ENCODE results near the gene CD5L.
A peak's percentile ranks its signal among the peaks of the same experiment; 100 is the strongest.

CD5L gene

DNA sequence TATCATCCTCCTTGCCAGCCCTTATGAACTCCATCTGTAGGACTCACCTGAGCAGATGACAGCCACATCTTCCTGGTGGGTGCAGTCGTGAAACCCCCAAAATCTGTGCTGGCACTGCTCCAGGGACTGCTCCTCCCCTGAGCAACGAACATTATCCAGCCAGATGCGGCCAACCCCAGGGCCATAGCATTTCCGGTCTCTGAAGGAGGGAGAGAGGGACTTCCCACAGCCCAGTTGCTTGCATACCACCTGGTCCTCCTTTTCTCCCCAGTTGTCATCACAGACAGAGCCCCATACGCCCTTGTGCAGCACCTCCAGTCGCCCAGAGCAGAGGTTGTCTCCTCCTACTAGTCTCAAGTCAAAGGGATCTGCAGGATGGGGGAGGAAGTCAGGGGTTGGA lies 8.5 kb downstream of the CD5L start:
- peak; percentile 75 for ATAC-seq (ENCODE audit: low read depth)
- peak overlapping the region; percentile 82 for H3K27ac Mint-ChIP-seq
- H3K27me3 Mint-ChIP-seq: no peaks in the 10 kb centered on the region

DNA sequence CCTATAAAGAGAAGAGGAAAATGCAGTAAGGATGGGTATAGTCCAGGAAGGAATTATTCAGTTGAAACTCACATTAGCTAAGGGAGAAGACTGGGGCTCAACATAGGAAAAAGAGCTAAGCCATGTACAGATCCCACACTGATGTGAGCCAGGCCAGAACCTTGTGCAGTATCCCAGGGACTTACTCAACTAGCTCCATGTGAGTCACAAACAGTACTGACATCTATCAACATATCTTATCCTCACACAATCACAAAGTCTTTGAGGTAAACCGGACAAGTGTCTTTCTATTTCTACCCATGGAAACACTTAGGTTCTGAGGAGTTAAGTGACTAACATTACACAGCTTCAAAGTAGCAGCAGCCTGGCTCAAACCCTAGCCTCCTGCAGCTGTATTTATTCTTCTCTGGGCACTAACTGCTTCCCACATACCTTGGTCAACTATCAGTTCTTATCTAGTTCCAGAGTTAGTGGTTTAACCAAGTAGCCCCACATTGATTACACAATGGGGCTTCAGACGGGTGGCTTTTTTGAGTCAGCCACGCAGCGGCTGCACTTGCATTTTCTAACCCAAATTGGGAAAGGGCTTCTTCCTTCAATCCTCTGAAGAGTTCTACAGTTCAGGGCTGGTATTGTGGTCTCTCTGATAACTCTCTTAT lies 9.5 kb downstream of the CD5L start:
- Mint-ChIP-seq H3K36me3 (no peaks in the 10 kb centered on the region), H3K27me3 (no peaks in the 10 kb centered on the region), H3K9me3 (no peaks in the 10 kb centered on the region), H3K4me1 (peaks cover 30% of the 10 kb centered on the region), H3K27ac (no peak overlapping the region), H3K4me3 (no peak overlapping the region)
- DNase-seq (ENCODE audit: low spot score in 2 of 2) (no peak), ATAC-seq (ENCODE audit: low read depth) (no peak)

More for the DNA sequence above, 8.5 kb downstream of the CD5L start:
- no peaks in the 10 kb centered on the region for H3K9me3 Mint-ChIP-seq
- no peak for DNase-seq (ENCODE audit: low spot score in 2 of 2)
- peak overlapping the region; percentile 76 for H3K4me3 Mint-ChIP-seq
- peaks cover 30% of the 10 kb centered on the region for H3K4me1 Mint-ChIP-seq
- H3K36me3 Mint-ChIP-seq: no peaks in the 10 kb centered on the region

- Mint-ChIP-seq H3K27me3 (no peaks in the 10 kb centered on the region), H3K36me3 (no peaks in the 10 kb centered on the region), H3K4me3 (no peak overlapping the region), H3K9me3 (no peaks in the 10 kb centered on the region), H3K27ac (no peak overlapping the region), H3K4me1 (peaks cover 30% of the 10 kb centered on the region)
- DNase-seq (ENCODE audit: low spot score in 2 of 2) (no peak), ATAC-seq (ENCODE audit: low read depth) (no peak)
Measured at GRCh38 chr1:157830887-157831286, 10.7 kb downstream of the CD5L start.

DNA sequence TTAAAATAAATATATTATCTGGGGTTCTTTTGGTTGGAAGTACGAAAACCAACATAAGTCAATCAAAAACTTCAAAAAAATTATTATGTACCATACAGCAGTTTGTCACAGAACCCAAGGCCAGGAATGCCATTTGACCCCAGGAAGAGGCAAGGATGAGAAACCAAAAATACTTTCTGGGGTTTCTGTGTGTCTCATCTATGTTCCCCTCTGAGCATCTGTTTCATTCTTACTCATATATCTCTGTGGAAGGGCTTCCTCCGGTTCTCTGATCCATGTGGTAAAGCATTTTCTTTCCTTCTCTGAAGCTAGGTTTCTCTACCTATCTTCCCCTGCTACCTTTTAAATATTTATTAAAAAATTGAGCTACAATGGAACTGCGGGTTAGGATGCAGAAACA lies 11.9 kb downstream of the CD5L start:
- H3K36me3 Mint-ChIP-seq: no peaks in the 10 kb centered on the region
- H3K9me3 Mint-ChIP-seq: no peaks in the 10 kb centered on the region
- H3K4me3 Mint-ChIP-seq: no peak overlapping the region
- no peak overlapping the region for H3K27ac Mint-ChIP-seq
- DNase-seq (ENCODE audit: low spot score in 2 of 2) (no peak), ATAC-seq (ENCODE audit: low read depth) (no peak)
- H3K4me1 Mint-ChIP-seq: peaks cover 30% of the 10 kb centered on the region
- H3K27me3 Mint-ChIP-seq: no peaks in the 10 kb centered on the region

- no peaks in the 10 kb centered on the region for H3K9me3 Mint-ChIP-seq
- no peak overlapping the region for H3K27ac Mint-ChIP-seq
- no peak overlapping the region for H3K4me3 Mint-ChIP-seq
- no peaks in the 10 kb centered on the region for H3K27me3 Mint-ChIP-seq
- H3K4me1 Mint-ChIP-seq: peaks cover 32% of the 10 kb centered on the region
- ATAC-seq (ENCODE audit: low read depth) (peak; percentile 66), DNase-seq (ENCODE audit: low spot score in 2 of 2) (no peak)
- H3K36me3 Mint-ChIP-seq: no peaks in the 10 kb centered on the region
Measured at GRCh38 chr1:157829210-157829609, 12.4 kb downstream of the CD5L start.

DNA sequence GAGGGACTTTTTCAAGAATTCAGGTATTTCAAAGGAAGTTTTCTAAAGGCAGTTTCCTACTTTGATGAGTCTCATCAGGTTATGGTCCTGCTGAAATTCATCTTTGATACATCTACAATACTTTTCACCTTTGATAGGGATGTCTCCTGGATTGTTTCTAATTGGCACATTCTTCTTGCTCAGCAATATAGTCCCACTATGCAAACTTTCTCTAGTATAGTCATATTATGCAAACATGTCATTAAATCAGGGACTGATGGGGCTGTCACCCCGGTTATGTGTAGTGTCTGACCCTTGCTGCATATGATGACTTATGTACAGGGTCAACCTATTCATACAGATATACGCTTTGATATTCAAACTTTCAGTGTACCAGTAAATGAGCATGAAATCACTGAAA lies 21.3 kb downstream of the CD5L start:
- peak overlapping the region; percentile 2 for H3K4me3 Mint-ChIP-seq
- DNase-seq (ENCODE audit: low spot score in 2 of 2) (no peak), ATAC-seq (ENCODE audit: low read depth) (peak; percentile 1)
- peak overlapping the region; percentile 46 for H3K27ac Mint-ChIP-seq
- H3K4me1 Mint-ChIP-seq: peaks cover 29% of the 10 kb centered on the region
- H3K9me3 Mint-ChIP-seq: no peaks in the 10 kb centered on the region
- H3K27me3 Mint-ChIP-seq: no peaks in the 10 kb centered on the region
- peaks cover 14% of the 10 kb centered on the region for H3K36me3 Mint-ChIP-seq

- Mint-ChIP-seq H3K4me1 (peaks cover 30% of the 10 kb centered on the region), H3K36me3 (peaks cover 14% of the 10 kb centered on the region), H3K9me3 (no peaks in the 10 kb centered on the region), H3K4me3 (peak within 1 kb of the TSS; percentile 2), H3K27ac (peak within 1 kb of the TSS; percentile 46), H3K27me3 (no peaks in the 10 kb centered on the region)
- peak; percentile 98 for ATAC-seq (ENCODE audit: low read depth)
- peak in 1 of 2 donors; percentile 48 for DNase-seq (ENCODE audit: low spot score in 2 of 2)
Measured at GRCh38 chr1:157819896-157820295, 21.7 kb downstream of the CD5L start, which contains the start of gene FCRL1. Gene FCRL1 (minus strand): TSS chr1:157820120. CDS start chr1:157820037, 83 bp downstream.

- DNase-seq (ENCODE audit: low spot score in 2 of 2) (no peak), ATAC-seq (ENCODE audit: low read depth) (no peak)
- H3K4me3 Mint-ChIP-seq: no peak overlapping the region
- H3K27ac Mint-ChIP-seq: no peak overlapping the region
- H3K9me3 Mint-ChIP-seq: no peaks in the 10 kb centered on the region
- H3K36me3 Mint-ChIP-seq: peaks cover 14% of the 10 kb centered on the region
- peaks cover 29% of the 10 kb centered on the region for H3K4me1 Mint-ChIP-seq
- no peaks in the 10 kb centered on the region for H3K27me3 Mint-ChIP-seq
Measured at GRCh38 chr1:157819215-157819614, 22.4 kb downstream of the CD5L start.

- Mint-ChIP-seq H3K4me1 (peaks cover 51% of the 10 kb centered on the region), H3K9me3 (no peaks in the 10 kb centered on the region), H3K36me3 (peaks cover 46% of the 10 kb centered on the region), H3K27me3 (no peaks in the 10 kb centered on the region), H3K4me3 (no peak overlapping the region), H3K27ac (peak overlapping the region; percentile 40)
- DNase-seq (ENCODE audit: low spot score in 2 of 2): no peak
- no peak for ATAC-seq (ENCODE audit: low read depth)
Measured at GRCh38 chr1:157813269-157813668, 28.3 kb downstream of the CD5L start.

DNA sequence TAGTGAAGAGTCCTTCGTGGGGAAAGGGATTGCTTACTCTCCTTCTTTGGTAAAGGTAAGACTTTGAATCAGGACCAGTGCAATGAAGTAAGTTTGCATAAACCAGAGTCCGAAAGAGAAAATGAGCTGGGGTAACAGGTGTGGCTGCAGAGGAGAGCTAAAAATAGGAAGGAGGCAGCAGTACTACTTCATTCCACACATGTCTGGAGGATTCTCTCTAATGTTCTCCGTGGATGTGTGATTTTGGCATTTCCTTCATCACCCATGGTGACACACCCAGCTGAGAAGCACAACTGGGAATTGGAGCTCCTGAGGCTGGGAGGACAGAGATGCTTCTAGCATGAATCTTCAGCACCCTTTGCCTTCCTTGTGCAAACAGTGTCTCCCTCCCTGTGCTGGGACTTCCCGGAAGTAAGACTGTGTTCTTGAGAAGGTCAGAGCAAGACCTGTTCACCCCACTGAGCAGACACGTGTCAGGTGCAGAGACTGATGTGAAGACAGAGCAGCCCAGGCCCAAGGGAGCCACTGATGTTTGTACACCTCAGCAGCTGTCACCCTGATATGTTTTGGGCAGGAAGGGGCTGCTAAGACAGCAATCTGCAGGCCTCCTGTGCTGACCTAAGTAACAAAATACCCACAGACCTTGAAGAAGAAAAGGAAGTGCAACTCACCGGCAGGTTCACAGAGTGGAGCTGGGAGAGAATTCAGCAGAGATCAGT lies 35.0 kb downstream of the CD5L start:
- Mint-ChIP-seq H3K9me3 (no peaks in the 10 kb centered on the region), H3K27ac (peak overlapping the region; percentile 91), H3K4me3 (peak overlapping the region; percentile 82), H3K4me1 (peaks cover 60% of the 10 kb centered on the region), H3K27me3 (no peaks in the 10 kb centered on the region), H3K36me3 (peaks cover 44% of the 10 kb centered on the region)
- DNase-seq (ENCODE audit: low spot score in 2 of 2) (peak; percentile 56 to 73), ATAC-seq (ENCODE audit: low read depth) (peak; percentile 93)

GRCh38 chr1:157803851-157804250 lies 37.8 kb downstream of the CD5L start:
- DNase-seq (ENCODE audit: low spot score in 2 of 2): no peak
- Mint-ChIP-seq H3K4me1 (peaks cover 54% of the 10 kb centered on the region), H3K4me3 (peak overlapping the region; percentile 49), H3K9me3 (no peaks in the 10 kb centered on the region), H3K36me3 (peaks cover 46% of the 10 kb centered on the region), H3K27me3 (no peaks in the 10 kb centered on the region), H3K27ac (peak overlapping the region; percentile 75)
- no peak for ATAC-seq (ENCODE audit: low read depth)

GRCh38 chr1:157799996-157800395 lies 41.6 kb downstream of the CD5L start:
- DNase-seq (ENCODE audit: low spot score in 2 of 2) (no peak), ATAC-seq (ENCODE audit: low read depth) (no peak)
- Mint-ChIP-seq H3K36me3 (peaks cover 46% of the 10 kb centered on the region), H3K9me3 (no peaks in the 10 kb centered on the region), H3K27ac (no peak overlapping the region), H3K4me1 (peaks cover 35% of the 10 kb centered on the region), H3K4me3 (no peak overlapping the region), H3K27me3 (no peaks in the 10 kb centered on the region)

- no peak for DNase-seq (ENCODE audit: low spot score in 2 of 2)
- Mint-ChIP-seq H3K4me3 (no peak overlapping the region), H3K4me1 (peaks cover 18% of the 10 kb centered on the region), H3K27me3 (no peaks in the 10 kb centered on the region), H3K36me3 (peaks cover 43% of the 10 kb centered on the region), H3K9me3 (peaks cover 2% of the 10 kb centered on the region), H3K27ac (no peak overlapping the region)
- peak; percentile 89 for ATAC-seq (ENCODE audit: low read depth)
Measured at GRCh38 chr1:157798211-157798610, 43.4 kb downstream of the CD5L start.

GRCh38 chr1:157785248-157785647 lies 56.4 kb downstream of the CD5L start:
- Mint-ChIP-seq H3K36me3 (peaks cover 29% of the 10 kb centered on the region), H3K4me3 (peak overlapping the region; percentile 12), H3K27ac (peak overlapping the region; percentile 67), H3K9me3 (peaks cover 5% of the 10 kb centered on the region), H3K4me1 (peaks cover 68% of the 10 kb centered on the region), H3K27me3 (no peaks in the 10 kb centered on the region)
- ATAC-seq (ENCODE audit: low read depth) (peak; percentile 34), DNase-seq (ENCODE audit: low spot score in 2 of 2) (no peak)

Measured in memory B cell (primary cell).